22Rv1 (cell line): ENCODE data around the gene NOSTRIN.

ENCODE experiments used
- ZFX ChIP-seq: fragments of 450-650 bp; IDR thresholded peaks from 2 replicates; pipeline ENCODE4 v1.6.1; 2017; ENCODE audit warnings: antibody characterized with exemption, borderline replicate concordance
- TF ChIP-seq, protein P1 (sequence below): fragments of 450-650 bp; IDR thresholded peaks from 2 replicates; pipeline ENCODE4 v1.5.1; 2017; ENCODE audit warnings: mild to moderate bottlenecking

DNA sequence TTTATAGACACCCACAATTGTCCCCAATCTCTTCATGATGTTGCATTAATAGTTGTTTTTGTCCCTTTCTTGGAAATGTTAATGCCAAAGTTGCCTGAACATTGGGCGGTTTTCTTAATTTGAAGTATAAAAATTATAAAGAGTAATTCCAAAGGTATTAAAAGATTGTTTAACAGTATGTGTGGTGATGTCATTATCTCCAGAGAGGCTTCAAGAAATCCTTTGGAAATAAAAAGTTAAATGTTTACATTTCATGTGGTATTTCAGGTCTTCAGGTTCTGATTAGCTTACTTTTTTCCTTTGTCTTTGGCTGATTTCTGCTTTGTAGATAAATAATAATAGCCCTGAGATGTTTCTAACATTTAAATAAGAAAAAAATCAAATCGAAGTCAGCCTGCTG lies 29.3 kb upstream of the NOSTRIN start:
- TF ChIP-seq, protein P1, sequence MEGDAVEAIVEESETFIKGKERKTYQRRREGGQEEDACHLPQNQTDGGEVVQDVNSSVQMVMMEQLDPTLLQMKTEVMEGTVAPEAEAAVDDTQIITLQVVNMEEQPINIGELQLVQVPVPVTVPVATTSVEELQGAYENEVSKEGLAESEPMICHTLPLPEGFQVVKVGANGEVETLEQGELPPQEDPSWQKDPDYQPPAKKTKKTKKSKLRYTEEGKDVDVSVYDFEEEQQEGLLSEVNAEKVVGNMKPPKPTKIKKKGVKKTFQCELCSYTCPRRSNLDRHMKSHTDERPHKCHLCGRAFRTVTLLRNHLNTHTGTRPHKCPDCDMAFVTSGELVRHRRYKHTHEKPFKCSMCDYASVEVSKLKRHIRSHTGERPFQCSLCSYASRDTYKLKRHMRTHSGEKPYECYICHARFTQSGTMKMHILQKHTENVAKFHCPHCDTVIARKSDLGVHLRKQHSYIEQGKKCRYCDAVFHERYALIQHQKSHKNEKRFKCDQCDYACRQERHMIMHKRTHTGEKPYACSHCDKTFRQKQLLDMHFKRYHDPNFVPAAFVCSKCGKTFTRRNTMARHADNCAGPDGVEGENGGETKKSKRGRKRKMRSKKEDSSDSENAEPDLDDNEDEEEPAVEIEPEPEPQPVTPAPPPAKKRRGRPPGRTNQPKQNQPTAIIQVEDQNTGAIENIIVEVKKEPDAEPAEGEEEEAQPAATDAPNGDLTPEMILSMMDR: no peak
- TF ChIP-seq ZFX: no peak
